ENCODE data around the gene MAGI3.

DNA sequence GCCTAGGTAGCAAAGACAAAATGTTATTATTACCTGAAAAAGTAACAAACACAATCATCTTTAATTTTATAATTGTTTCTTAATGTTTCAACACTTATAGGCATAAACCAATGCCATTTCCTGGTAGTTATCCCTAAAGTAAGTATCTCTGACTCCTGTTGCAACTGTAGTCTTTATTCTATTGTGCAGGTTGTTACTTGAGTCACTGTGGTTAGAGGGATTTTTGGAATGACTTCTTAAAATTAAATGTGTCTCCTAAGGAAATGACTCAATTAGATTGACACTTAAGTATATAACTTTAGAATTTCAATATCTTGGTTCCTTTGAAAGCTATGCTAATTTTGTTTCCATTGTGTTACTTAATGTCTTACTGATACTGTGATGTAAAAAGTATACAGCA lies 225.1 kb downstream of the MAGI3 start:
- TF ChIP-seq CTCF (IDR thresholded peaks at IDR 0.05) (no peak), RARB (CRISPR knock-in tag; IDR thresholded peaks at IDR 0.05) (no peak), POLR2A (IDR thresholded peaks at IDR 0.05; ENCODE audit: low read length) (no peak), MYC (IDR thresholded peaks at IDR 0.05; ENCODE audit: borderline replicate concordance, low read length) (no peak), RAD21 (conservative IDR thresholded peaks at IDR 0.05 in 1 of 2, IDR thresholded peaks at IDR 0.05 in 1 of 2) (no peak), MAFK (IDR thresholded peaks at IDR 0.05; ENCODE audit: partially characterized antibody) (no peak)
- TF ChIP-seq, protein P1, sequence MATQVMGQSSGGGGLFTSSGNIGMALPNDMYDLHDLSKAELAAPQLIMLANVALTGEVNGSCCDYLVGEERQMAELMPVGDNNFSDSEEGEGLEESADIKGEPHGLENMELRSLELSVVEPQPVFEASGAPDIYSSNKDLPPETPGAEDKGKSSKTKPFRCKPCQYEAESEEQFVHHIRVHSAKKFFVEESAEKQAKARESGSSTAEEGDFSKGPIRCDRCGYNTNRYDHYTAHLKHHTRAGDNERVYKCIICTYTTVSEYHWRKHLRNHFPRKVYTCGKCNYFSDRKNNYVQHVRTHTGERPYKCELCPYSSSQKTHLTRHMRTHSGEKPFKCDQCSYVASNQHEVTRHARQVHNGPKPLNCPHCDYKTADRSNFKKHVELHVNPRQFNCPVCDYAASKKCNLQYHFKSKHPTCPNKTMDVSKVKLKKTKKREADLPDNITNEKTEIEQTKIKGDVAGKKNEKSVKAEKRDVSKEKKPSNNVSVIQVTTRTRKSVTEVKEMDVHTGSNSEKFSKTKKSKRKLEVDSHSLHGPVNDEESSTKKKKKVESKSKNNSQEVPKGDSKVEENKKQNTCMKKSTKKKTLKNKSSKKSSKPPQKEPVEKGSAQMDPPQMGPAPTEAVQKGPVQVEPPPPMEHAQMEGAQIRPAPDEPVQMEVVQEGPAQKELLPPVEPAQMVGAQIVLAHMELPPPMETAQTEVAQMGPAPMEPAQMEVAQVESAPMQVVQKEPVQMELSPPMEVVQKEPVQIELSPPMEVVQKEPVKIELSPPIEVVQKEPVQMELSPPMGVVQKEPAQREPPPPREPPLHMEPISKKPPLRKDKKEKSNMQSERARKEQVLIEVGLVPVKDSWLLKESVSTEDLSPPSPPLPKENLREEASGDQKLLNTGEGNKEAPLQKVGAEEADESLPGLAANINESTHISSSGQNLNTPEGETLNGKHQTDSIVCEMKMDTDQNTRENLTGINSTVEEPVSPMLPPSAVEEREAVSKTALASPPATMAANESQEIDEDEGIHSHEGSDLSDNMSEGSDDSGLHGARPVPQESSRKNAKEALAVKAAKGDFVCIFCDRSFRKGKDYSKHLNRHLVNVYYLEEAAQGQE (IDR thresholded peaks at IDR 0.05): no peak

Measured in A549 (cell line).